Stimulated activated CD4-positive, alpha-beta T cell treated with anti-CD3 and anti-CD28 coated beads, Interleukin-1b, Interleukin-23, amount 100 ng/mL, for 48 hours (primary cell): ENCODE measurements around the gene TTC31.

ENCODE experiments used
- DNase-seq: peaks from one replicate; pipeline ENCODE4 v3.0.0-alpha.2; 2020

Gene TTC31

GRCh38 chr2:74488643-74489481 lies 6.0 kb downstream of the TTC31 start:
- no peak for DNase-seq

GRCh38 chr2:74489906-74490305 lies 7.0 kb downstream of the TTC31 start:
- DNase-seq, result no peak

DNA sequence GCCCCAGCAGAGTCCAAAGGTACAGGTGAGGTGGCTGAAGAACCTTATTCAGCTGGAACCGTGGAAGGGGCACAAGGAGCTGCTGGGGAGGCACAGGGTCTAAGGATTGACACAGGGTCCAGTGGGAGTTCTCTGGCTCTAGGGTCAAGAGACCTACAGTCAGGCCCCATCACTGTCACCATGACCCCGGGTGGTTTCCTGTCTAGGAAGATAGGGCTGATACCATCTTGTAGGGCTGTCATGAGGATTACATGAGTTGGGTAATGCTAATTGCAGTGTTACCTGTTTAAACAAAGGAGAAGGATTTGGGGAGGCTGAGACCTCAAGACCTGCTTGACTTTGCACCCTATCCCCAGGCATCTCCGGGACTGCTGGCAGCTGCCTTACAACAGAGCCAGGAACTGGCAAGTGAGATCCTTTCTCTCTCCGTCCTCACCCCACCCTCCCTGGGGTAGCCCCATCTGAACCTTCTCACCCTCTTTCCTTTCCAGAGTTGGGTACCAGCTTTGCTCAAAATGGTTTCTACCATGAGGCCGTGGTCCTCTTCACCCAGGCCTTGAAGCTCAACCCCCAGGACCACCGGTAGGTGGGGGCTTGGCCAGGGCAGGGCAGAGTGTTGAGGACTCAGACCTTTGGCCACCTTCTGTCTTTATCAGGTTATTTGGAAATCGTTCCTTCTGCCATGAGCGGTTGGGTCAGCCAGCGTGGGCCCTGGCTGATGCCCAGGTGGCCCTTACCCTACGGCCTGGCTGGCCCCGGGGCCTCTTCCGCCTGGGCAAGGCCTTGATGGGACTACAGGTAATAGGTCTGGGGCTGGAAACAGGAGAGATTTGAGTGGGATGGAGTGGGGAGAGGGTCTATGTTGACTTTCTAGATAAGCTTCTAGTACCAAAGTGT lies 9.0 kb downstream of the TTC31 start:
- DNase-seq, result no peak

- no peak for DNase-seq
Observed at GRCh38 chr2:74493546-74493945, 10.7 kb downstream of the TTC31 start.

GRCh38 chr2:74495440-74495839 lies 12.6 kb downstream of the TTC31 start:
- no peak for DNase-seq

DNA sequence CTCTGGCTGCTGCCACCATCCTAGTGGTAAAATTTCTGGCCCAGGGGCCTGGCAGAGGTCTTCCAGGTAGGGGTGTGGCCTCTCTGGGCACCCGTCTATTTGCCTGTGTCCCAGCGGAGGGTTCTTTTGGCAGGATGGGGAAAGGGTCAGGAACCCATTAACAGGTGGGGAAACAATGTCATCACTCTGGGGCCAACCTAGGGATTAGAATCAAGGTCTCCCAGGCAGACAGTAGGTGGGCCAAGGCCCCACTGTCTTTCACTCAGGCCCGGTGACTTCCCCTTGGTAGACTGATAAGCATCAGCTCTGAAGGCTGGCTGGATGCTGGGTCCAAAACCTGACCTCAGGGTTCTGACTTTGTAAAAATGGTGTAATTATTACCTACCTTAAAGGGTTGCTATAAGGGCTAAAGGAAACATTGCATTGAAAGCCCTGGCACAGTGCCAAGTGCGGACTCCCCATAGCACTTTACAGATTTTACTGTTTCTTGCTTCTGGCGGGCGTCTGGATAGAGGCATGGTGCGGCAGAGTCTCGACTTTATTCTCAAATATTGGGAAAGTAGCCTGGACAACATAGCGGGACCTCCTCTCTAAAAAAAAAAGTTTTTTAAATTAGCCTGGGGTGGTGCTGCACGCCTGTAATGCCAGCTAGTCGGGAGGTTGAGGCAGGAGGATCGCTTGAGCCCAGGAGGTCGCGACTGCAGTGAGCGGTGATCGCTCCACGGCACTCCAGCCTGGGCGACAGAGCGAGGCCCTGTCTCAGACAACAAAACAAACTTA lies 14.3 kb downstream of the TTC31 start:
- no peak for DNase-seq

DNA sequence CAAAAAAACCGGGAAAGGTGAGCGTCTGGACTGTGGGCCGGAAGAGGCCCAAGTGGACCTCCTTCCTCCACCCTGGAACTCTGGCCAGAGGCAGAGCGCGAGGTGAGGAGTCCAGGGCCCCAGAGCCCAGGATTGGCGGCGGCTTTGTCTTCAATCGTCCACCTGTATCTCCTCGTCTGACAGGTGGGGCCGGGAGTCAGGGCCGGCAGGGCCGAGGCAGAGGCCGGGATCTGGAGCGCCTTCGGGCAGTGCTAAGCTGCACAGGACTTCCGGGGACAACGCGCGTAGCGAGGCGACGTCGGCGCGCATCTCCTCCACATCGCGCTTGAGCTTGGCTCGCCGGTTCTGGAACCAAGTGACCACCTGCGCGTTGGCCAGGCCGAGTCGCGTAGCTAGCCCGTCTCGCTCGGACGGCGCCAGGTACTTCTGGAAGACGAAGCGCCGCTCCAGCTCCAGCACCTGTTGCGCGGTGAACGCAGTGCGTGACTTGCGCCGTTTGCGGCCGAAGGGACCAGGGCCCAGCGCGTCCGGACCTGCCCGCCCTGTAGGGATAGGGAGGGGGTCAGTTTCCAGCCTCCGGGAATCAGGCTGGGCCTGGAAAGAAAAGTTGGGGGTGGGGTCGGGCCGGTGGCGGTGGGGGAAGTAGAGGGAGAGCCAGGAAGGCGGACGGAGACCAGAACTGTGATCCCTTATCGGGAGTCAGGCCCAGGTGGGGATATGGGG lies 15.1 kb downstream of the TTC31 start:
- DNase-seq, result no peak

DNA sequence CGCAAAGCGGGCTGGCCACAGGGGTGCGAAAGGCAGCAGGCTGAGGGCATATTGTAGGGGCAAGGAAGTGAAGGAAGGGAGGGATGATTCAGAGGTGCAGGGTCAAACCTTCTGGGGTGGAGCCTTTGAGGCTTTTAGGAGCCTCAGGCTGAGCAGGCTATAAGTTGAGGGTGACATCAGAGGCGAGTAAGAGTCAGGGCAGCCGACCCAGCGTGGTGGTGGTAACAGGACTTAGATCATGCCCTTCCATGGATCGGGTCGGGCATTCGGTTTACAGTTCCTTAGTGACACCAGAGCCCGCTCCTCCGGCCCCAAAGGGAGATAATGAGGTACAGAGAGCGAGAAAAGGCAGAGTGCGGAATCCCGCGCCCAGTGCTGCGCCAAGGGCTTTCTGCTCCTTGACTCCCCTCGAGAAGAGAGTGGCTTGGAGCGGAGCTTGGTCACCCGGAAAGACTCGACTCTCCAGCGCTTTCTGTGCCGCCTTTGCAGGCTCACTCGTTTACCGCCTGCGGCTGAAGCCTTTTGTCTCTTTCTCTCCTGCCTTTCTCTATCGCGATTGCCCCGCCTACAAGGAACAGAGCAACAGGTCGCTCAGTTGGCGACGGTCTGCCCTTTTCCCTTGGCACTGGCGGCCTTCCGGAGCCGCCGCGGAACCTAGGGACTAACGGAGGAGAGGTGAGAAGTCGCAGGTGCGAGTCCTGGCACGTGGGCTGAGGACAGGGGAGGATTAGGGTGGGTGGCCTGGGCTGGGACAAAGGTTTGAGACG lies 15.8 kb downstream of the TTC31 start:
- DNase-seq, result no peak

DNA sequence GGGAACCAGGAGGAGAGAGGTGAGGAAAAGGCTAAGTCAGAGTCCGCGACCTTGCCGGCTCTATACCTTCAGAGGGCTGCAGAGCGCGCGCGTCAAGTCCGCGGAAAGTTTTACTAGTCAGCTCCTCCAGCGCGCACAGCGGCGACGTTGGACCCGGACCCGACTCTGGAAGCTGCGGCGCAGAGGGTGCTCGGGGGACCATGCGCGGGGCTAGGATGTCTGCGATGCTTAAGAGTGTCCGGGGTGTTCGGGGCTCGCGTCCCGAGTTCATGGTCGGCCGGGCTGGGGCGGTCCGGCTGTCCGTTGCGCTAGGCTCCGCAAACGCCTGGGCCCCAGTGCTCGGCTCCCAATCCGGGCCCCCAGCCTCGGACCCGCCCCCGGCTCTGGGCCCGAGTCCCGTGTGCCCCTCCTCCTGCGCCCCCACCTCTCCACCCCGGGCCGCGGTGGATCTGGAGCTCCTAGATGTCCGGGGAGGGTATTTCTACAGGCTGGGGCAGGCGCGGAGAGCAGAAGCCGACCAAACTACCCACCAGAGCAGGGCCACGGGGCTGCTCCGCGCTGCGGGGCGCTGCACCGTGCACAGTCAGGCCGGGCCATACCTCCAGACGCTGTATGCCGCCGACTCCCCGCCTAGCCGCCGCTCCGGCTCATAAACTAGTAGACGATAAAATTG lies 16.5 kb downstream of the TTC31 start, which contains the start of gene LBX2:
TSS of gene LBX2 (minus strand) at position 337 of the 673 bp plus-strand sequence. CDS start at position 271, 66 bp downstream.
- DNase-seq, result peak; percentile 45

- no peak for DNase-seq
Observed at GRCh38 chr2:74499940-74500577, 17.2 kb downstream of the TTC31 start.

GRCh38 chr2:74500578-74500946 lies 17.7 kb downstream of the TTC31 start:
- no peak for DNase-seq

DNA sequence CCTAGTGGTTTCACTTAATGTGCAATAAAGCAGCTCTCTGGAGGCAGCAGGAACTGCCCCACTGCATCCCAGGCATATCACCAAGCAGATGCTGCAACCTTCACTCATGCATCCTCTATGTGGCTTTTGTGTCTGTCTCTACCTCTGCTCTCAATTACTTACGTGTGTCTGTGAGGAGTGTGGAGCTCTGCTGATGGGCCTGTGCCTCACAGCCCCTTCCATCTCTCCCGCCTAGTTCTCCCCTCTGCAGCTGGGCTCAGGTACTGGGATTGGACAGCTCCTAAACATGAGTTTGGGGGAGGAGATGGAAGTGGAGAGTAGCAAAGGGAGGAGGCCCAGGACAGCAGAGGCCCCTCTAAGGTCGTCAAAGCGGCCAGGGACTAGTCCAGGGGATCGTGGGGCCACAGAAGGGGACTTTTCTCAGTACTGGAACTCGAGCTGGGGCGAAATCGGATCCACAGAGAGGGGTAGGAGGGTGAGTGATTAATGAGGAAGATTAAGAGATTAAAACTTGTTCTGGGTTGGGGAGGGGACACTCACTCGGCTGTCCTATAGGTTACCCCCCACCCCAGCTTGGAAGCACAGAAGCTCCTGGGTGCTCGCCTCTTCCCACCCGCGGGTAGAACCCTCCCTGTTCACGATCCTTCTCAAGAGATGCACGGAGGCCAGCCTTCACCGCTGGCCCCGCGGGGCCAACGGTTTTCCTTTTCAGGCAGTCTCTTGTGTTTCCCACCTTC lies 18.6 kb downstream of the TTC31 start:
- DNase-seq, result no peak

GRCh38 chr2:74502147-74502719 lies 19.4 kb downstream of the TTC31 start:
- no peak for DNase-seq

DNA sequence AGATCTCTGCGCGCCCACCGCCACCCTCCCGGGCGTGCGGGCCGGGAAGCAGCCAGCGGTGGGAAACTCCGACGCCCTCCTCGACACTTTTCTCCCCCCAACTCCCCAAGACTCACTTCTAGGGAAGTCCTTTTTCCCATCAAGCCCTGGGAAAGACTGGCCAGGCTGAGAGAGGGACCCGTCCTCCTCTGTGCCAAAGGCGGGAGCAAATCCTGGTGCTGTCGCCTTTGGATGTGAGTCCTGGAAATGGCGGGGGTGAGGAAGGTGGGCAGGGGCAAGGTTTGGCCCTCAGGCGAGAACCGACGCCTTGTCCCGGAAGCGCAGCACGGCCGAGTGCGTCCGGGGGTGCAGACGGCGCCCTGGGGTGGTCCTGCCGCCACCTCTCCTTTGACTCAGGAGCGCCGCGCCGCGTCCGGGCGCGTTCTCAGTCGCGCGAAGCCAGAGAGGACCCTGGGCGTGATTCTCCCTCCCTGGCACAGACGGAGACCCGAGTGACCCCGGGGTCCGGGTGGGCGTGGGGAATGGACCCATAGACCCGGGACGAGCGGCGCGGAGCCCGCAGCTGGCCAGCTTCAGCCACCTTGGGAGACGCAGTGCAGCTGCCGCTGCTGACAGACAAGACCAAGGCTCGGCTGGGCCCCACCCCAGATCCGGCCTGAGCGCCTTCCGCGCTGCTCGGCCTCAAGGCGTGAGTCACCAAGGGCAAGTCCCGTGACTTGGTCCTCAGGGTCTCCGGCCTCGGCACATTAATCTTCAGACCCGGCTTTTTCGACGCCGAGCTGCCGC lies 20.0 kb downstream of the TTC31 start:
- DNase-seq, result peak; percentile 47

GRCh38 chr2:74503506-74504475 lies 20.9 kb downstream of the TTC31 start:
- DNase-seq, result no peak

- DNase-seq, result no peak
Observed at GRCh38 chr2:74504591-74504990, 21.7 kb downstream of the TTC31 start.
